GM18505 (cell line): ENCODE results near the gene CAMK2D.

Source experiments
- ATAC-seq: cut with Tn5 transposase; IDR thresholded peaks from one replicate; pipeline ENCODE4 v1.9.1; 2021; ENCODE audit not compliant: unreplicated experiment
- POLR2A ChIP-seq: IDR thresholded peaks from 4 replicates; pipeline ENCODE4 v1.6.1; 2011; ENCODE audit warnings: borderline replicate concordance; ENCODE audit not compliant: insufficient read depth, insufficient read length; ENCODE audit errors: extremely low read depth

Gene CAMK2D

DNA sequence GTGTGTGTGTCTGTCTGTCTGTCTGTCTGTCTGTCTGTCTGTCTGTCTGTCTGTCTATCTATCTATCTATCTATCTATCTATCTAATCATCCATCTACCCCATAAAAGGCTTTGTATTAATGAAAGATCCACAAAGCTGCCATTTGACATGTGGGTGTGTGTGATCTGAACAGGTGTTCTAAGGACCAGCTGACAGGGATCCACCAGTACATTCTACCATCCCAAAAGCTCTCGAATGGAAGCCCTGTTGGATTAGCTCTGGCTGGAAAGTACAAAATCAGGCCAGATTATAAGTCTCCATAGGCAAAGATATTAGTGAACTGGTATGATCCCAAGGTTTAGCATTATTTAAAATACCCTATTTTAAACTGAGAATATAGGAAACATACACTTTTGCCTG, 299.3 kb downstream of the CAMK2D start:
- ATAC-seq, result no peak
- no peak for TF ChIP-seq POLR2A

DNA sequence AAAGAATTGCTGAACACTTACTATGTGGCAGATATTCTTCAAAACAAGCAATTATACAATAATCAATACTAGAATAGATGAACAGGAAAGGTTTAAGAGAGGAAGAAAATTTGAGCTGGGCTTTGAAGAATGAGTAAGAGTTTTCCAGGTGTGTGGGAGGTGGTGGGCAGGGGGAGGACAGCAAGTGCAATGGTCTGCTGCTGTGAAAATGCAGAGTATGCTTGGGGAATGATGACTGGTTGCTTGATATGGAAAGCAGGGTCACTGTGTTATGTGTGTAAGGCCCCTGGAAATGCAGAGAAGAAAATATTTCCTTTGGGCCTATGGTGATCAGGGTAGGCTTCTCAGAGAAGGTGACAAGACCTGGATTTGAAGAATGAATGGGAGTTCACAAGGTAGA, 300.3 kb downstream of the CAMK2D start:
- ATAC-seq, result no peak
- TF ChIP-seq POLR2A, result no peak

DNA sequence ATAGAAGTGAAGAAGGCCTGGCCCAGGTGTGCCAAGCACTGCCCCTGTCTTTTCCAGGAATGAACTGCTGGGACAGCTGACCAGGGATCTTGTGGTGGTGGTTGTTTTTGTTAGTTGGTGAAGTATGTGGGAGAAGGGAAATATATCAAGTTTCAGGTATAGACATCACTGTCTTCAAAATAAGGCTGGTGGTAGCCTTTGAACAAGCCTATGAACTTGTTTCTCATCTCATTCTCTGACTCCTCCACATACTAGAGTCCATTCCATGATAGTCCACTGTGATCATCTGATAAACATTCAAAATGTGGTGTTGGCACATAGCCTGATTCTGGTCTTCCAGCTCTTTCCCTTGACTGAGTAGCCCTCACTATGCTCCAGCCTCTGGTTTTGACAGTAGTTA, 303.7 kb downstream of the CAMK2D start:
- no peak for ATAC-seq

DNA sequence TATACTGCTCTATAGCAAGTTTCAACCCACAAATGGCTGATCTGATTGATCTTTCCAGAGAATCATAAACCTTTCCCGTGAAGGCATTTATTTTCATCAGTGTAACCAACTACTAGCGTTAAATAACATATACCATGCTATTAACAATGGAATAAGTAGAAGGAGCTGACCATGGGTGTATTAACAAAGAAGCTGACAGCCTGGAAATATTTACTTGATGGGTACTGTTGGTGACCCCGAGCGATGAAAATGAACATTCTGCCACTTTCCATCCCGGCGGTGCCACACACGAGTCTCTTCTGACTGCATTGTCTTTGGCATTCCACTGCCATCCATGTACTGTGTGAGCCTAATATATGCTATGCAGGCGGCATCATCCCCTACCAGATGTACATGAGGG, 304.4 kb downstream of the CAMK2D start:
- TF ChIP-seq POLR2A, result no peak
- no peak for ATAC-seq

More for the DNA sequence above, 303.7 kb downstream of the CAMK2D start:
- no peak for TF ChIP-seq POLR2A

- no peak for ATAC-seq
- no peak for TF ChIP-seq POLR2A
Observed at GRCh38 chr4:113455061-113455460, 306.5 kb downstream of the CAMK2D start.

DNA sequence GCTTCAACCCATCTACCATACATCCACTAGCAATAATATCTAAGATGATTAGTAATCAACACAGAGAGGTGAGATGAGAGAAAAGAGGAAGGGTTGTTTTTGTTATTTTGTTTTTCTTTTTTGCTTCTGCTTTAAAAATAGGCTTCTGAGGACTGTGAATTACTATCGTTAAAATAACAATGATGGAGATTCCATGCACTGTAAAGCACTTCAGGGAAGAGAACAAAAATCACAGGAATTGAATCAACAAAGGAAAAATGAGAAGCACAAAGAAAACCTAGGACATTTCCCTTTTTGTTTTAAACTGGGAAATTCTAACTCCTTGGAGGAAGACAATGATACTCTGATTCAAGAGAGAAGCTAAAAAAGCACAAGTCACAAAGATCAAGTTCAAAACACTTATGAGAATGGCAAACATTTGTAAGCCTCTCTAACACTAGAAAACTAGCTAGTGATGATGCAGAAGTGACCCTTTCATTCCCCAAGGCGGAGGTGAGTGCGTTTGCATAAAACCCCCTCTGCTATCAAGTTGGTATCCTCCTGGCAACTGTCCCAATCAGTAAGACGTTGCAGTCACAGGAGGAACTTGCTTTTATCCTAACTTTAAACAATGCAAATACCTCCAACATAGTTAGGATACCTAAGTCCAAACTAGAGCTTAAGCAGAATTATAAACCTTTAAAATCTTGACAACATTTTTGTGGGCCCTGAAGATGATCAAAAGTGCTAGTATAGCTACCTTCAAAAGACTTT, 308.5 kb downstream of the CAMK2D start:
- no peak for ATAC-seq
- TF ChIP-seq POLR2A, result no peak

DNA sequence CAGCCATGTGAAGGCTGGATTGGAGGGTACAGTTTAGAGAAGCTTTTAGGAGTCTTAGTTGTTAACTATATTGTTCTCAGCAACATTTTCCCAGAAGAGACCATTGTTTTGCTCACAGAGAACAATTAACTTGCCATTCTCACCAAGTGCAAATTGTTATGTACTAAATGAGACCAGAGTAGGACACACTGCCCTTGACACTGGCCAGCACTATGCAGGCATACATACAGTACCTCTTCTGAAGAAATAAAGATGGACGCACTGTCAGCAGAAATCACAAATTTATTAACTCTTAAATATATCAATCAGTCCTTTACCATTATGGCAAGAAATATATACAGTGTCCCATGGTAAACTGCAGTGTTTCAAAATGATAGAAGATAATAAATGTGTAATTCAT, 309.4 kb downstream of the CAMK2D start:
- no peak for TF ChIP-seq POLR2A
- ATAC-seq, result no peak

GRCh38 chr4:113450295-113451080, 311.1 kb downstream of the CAMK2D start:
- TF ChIP-seq POLR2A, result no peak

GRCh38 chr4:113449410-113449974, 312.0 kb downstream of the CAMK2D start:
- TF ChIP-seq POLR2A, result no peak
- ATAC-seq, result no peak

More at GRCh38 chr4:113450295-113451080, 311.1 kb downstream of the CAMK2D start:
- ATAC-seq, result no peak

- ATAC-seq, result no peak
- no peak for TF ChIP-seq POLR2A
Observed at GRCh38 chr4:113447769-113448168, 313.8 kb downstream of the CAMK2D start.

GRCh38 chr4:113447061-113447460, 314.5 kb downstream of the CAMK2D start:
- TF ChIP-seq POLR2A, result no peak
- ATAC-seq, result no peak

GRCh38 chr4:113446019-113446418, 315.5 kb downstream of the CAMK2D start:
- no peak for TF ChIP-seq POLR2A
- no peak for ATAC-seq

- no peak for TF ChIP-seq POLR2A
- no peak for ATAC-seq
Observed at GRCh38 chr4:113445286-113445685, 316.3 kb downstream of the CAMK2D start.

DNA sequence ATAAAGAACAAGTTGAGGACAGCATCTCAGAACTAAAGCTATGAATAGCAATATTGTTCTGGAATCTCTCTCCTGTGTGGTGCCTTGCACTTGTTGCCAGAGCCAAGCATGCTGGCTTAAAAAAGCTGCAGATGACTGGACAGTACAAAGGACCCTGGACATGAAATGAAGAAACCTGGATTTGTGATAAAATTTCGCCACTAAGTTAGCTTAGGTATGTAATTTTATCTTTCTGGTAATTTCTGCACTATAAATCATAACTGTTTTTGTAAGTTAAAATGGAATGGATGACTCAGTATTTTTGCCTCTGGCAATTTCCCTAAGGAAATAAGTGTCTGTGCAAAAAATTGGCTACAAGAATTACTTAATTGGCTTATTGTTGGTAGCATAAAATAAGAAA, 317.2 kb downstream of the CAMK2D start:
- no peak for ATAC-seq
- no peak for TF ChIP-seq POLR2A
